Lung (tissue), 12 donors: ENCODE results near the gene MOSPD3. TPM values are rescaled to one million over a fixed set of nuclear protein-coding genes. Genes with fewer than 3 reads are reported as not detected.

ENCODE experiments used
- ATAC-seq: fragments of 200-7000 bp; cut with Tn5 transposase; one replicate; pipeline ENCODE4 v1.9.1; 2020; ENCODE audit warnings: moderate number of reproducible peaks; ENCODE audit not compliant: insufficient read depth, low FRiP score
- DNase-seq, 3 donors: peaks; one replicate each; pipeline ENCODE4 v3.0.0-alpha.2; 2013 to 2017
- H3K27ac ChIP-seq, 2 donors: one replicate each; pipeline ENCODE4 v1.5.1; 2013; ENCODE audit warnings: mild to moderate bottlenecking in 2 of 2, moderate library complexity in 2 of 2, control low read depth in 1 of 2, inconsistent platforms in 1 of 2, low read depth in 1 of 2, low read length in 1 of 2
- H3K27me3 ChIP-seq, 3 donors: one replicate each; pipeline ENCODE4 v1.5.1; 2013; ENCODE audit warnings: low read length in 2 of 3; ENCODE audit not compliant: control insufficient read depth in 3 of 3, insufficient read depth in 3 of 3
- H3K36me3 ChIP-seq, 4 donors: one replicate each; pipeline ENCODE4 v1.5.1; 2013; ENCODE audit warnings: low read length in 4 of 4, mild to moderate bottlenecking in 1 of 4, moderate library complexity in 1 of 4; ENCODE audit not compliant: control insufficient read depth in 4 of 4, insufficient read depth in 4 of 4
- H3K4me1 ChIP-seq, 5 donors: one replicate each; pipeline ENCODE4 v1.5.1; 2013; ENCODE audit warnings: low read length in 5 of 5, mild to moderate bottlenecking in 2 of 5, moderate library complexity in 1 of 5; ENCODE audit not compliant: control insufficient read depth in 5 of 5, insufficient read depth in 5 of 5
- H3K4me3 ChIP-seq: one replicate; pipeline ENCODE4 v1.5.1; 2013; ENCODE audit warnings: mild to moderate bottlenecking, control low read depth, moderate library complexity
- H3K9ac ChIP-seq, 2 donors: one replicate each; pipeline ENCODE4 v1.5.1; 2013; ENCODE audit warnings: low read length in 2 of 2, control low read depth in 1 of 2; ENCODE audit not compliant: insufficient read depth in 1 of 2
- H3K9me3 ChIP-seq, 4 donors: one replicate each; pipeline ENCODE4 v1.5.1; 2013; ENCODE audit warnings: low read length in 3 of 4, mild to moderate bottlenecking in 1 of 4, moderate library complexity in 1 of 4; ENCODE audit not compliant: control insufficient read depth in 4 of 4, insufficient read depth in 3 of 4
- CTCF ChIP-seq: IDR thresholded peaks from 2 replicates; pipeline ENCODE4 v1.5.1; 2012; ENCODE audit warnings: mild to moderate bottlenecking; ENCODE audit errors: control extremely low read depth, extremely low read depth
- WGBS, 2 donors: extraction: QIAGEN DNeasy Blood & Tissue Kit; methylation state at CpG; one replicate each; pipeline ENCODE4 v1.1.7; 2013; 5-methylcytosine and 5-hydroxymethylcytosine counted together
- polyA plus RNA-seq, 2 donors: library from polyadenylated mRNA; stranded (reverse); fragments of 200-250 nt; gene quantifications; one replicate each; pipeline ENCODE4 v1.2.1, GENCODE V29; 2013
- total RNA-seq, 2 donors: library from RNA; depleted of rRNA in 1 of 2; stranded (reverse); fragments of >200 nt in 1 of 2; gene quantifications; one replicate each; pipeline ENCODE4 v1.2.1, GENCODE V29; 2014 to 2021
- donor health status: control.
- donor health status: control.
- donor health status: Bipolar disorder and iron deficiency.
- donor health status: healthy.
- donor health status: DM: yes; HTN: yes; CAD: no.

Gene MOSPD3
- total and polyA plus RNA-seq, 4 donors = 13.2 to 26.9 (median 17.1) TPM

GRCh38 chr7:100572949-100573675, 39.2 kb upstream of the MOSPD3 start:
- 94 to 95% methylated on average over 28 to 30 of the region's 30 CpGs for WGBS, 2 donors
- no peak for TF ChIP-seq CTCF
- no peaks in the 10 kb centered on the region for H3K9me3 ChIP-seq
- ATAC-seq (no peak), DNase-seq (no peak)
- no peak overlapping the region for H3K27ac ChIP-seq
- no peak overlapping the region for H3K9ac ChIP-seq
- no peak overlapping the region for H3K4me3 ChIP-seq
- peaks cover 0 to 59% (median 18%) of the 10 kb centered on the region in 4 donors for H3K36me3 ChIP-seq
- peaks cover 0 to 19% (median 12%) of the 10 kb centered on the region in 5 donors for H3K4me1 ChIP-seq
- no peaks in the 10 kb centered on the region for H3K27me3 ChIP-seq

GRCh38 chr7:100573691-100574361, 38.5 kb upstream of the MOSPD3 start, which contains the start of gene SAP25:
Gene SAP25, minus strand, starts transcription at chr7:100573900. Its CDS starts 158 bp downstream, at chr7:100573742.
- 94 to 95% methylated on average over 70 of the region's 70 CpGs for WGBS, 2 donors
- no peaks in the 10 kb centered on the region for H3K27me3 ChIP-seq
- DNase-seq (no peak), ATAC-seq (no peak)
- no peak for TF ChIP-seq CTCF
- no peak within 1 kb of the TSS for H3K9ac ChIP-seq
- no peak within 1 kb of the TSS for H3K4me3 ChIP-seq
- no peak within 1 kb of the TSS for H3K27ac ChIP-seq
- H3K36me3 ChIP-seq = peaks cover 2 to 66% (median 21%) of the 10 kb centered on the region in 4 donors
- no peaks in the 10 kb centered on the region for H3K9me3 ChIP-seq
- peaks cover 0 to 19% (median 9%) of the 10 kb centered on the region in 5 donors for H3K4me1 ChIP-seq

- no peak overlapping the region for H3K27ac ChIP-seq
- no peak for TF ChIP-seq CTCF
- H3K9ac ChIP-seq = no peak overlapping the region
- no peak for ATAC-seq
- no peaks in the 10 kb centered on the region for H3K27me3 ChIP-seq
- no peak overlapping the region for H3K4me3 ChIP-seq
- peaks cover 0 to 14% (median 6%) of the 10 kb centered on the region in 5 donors for H3K4me1 ChIP-seq
- peaks cover 6 to 70% (median 24%) of the 10 kb centered on the region in 4 donors for H3K36me3 ChIP-seq
- 93% methylated on average over 44 of the region's 44 CpGs for WGBS, 2 donors
- no peak for DNase-seq
- H3K9me3 ChIP-seq = no peaks in the 10 kb centered on the region
Measured at GRCh38 chr7:100574362-100575205, 37.8 kb upstream of the MOSPD3 start.
